CD4-positive, alpha-beta T cell treated with Interferon gamma for 1 hour (primary cell): ENCODE data around the gene PIAS2.
A peak's percentile ranks its signal among the peaks of the same experiment; 100 is the strongest.
"Not testable (repeated sequence)": the region's sequence is repeated elsewhere in the genome, so short reads cannot be mapped to it uniquely, and the experiment has no call there.

ENCODE experiments used
- DNase-seq: peaks from one replicate; pipeline ENCODE4 v3.0.0-alpha.2; 2020

Gene PIAS2

DNA sequence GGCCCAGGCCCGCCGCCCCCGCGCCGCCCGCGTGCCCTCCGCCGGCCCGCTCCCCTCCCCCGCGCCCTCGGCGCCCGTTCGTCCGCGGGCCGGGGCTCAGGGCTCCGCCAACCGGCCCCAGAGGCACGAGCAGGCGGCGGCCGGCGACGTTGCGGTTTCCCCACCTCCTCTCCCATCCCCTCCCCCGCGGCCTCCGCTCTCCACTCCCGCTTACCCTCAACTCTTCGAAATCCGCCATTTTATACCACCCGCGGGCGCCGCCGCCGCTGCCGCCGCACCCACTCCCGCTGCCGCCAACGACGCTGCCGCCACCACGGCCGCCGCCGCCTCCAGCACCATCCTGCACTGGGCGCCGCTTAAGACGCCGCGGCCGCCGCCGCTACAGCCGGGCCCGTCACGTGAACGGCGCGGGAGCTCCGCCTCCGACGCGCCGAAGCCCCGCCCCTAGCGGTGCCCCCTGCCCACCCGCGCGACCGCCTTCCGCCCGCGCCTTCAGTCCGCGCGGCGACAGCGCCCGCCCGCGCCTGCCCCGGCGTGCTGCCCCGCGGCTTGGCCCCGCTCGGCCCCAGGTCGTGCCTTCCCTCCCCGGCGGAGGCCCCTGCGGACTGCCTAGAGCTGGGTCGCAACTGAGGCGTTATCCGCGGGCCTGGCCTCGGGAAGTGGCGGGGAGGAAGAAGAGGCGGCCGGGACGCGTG, at the start of gene PIAS2, which contains the start of gene KATNAL2:
Gene PIAS2 (minus strand): TSS at position 400 of the 695 bp plus-strand sequence. CDS start 162 bp downstream, at position 238.
Gene KATNAL2 (plus strand): TSS at position 495 of the 695 bp plus-strand sequence. CDS start 29,271 bp downstream, outside the sequence.
- peak; percentile 81 for DNase-seq

- DNase-seq, result not testable (repeated sequence)
These were observed 49.0 kb upstream of the PIAS2 start for GRCh38 chr18:46966266-46966665.

GRCh38 chr18:46964579-46965293, 47.4 kb upstream of the PIAS2 start:
- DNase-seq, result not testable (repeated sequence)

DNA sequence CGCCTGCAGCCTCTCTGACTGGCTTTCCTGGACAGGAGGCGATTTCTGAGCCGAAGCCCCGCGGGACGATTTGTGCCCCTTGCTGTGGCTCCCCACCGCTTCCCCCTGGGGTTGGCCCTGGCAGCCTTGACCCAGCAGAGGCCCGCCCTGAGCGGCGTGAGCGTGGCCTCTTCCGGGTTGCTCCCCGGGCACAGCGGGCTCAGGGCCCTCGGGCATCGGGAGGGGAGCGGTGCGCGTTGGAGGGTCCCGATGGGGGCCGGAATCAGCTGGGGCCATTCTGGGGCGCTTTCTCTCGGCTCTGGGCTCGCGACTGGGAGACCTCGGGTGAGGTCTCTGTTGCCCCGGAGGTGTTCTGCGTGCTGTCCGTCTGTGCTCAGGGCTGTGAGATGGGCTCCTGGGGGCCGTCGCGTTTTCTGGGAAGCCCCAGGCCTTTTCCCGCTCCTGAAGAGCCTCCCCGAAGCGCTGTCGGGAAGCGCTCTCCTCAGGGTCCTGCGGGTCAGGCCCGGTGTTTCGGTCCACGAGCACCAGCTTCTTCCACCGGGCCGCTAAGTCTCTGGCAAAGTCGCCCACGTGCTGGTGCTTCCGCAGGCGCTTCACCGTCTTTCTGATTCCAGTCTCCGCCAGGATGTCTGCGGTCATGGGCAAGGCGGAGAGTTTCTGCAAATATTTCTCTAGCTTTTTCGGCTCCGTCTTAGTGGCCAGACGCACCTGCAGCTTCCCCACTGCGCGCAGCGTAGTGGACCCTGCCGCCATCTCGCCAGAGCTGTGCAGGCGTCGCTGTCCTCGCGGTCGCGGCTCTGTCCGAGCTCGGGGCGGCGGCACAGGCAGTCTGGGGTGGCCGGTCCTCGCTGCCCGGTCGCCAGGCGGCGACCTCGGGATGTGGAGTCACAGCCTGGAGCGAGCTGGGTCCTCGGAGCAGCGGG, 46.6 kb upstream of the PIAS2 start:
- not testable (repeated sequence) for DNase-seq

DNA sequence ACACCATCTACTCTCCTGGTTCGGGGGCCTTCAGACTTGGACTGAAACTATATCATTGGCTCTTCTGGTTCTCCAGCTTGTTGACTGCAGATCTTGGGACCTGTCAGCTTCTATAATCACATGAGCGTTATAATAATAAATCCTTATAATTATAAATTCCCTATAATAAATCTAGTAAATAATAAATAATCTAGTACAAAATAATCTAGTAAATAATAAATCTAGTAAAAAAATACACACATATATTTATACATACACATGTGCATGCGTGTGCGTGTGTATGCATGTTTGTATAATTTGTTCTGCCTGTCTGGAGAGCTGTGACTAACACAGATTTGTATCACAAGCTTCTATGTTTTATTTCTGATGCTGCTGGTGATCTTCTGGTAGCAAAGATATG, 40.9 kb upstream of the PIAS2 start:
- no peak for DNase-seq

DNA sequence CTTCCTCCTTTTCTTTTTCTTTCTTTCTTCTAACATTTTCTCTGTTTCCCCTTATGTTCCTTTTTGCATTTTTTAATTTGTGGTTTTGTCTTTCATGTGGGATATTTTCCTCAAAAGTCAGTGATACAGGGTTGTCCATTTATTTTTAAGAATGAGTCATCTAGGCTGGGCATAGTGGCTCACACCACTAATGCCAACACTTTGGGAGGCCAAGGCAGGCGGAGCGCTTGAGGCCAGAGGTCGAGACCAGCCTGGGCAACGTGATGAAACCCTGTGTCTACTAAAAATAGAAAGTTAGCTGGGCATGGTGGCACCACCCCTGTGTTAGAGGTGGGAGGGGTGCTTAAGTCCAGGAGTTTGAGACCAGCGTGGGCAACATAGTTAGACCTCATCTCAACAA, 35.9 kb upstream of the PIAS2 start:
- DNase-seq, result no peak

DNA sequence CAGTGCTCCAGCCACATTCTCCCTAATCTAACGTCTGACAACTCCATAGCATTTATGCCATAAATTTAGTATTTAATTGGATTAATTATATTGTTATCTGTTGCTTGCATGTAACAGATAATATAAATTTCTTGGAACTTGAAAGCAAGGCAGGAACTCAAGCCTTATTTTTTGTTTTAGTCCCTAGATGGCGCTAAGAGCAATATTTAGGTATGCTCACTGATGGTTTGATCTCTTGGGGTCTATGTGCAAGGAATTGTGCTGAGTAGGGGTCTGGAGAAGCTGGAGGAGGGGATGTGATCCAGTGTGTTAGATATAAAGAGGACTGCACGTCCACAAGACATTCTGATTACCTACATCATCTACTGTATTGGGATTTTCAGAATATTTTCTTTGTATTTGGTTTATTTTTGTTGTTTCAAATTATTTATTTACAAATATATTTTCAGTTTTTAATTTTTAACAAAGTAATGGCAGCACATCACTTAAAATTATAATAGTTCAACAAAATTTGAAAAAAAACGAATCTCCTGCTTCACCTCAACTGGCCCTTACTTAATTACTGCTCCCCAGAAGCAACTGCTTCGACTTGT, 32.9 kb upstream of the PIAS2 start:
- no peak for DNase-seq

DNA sequence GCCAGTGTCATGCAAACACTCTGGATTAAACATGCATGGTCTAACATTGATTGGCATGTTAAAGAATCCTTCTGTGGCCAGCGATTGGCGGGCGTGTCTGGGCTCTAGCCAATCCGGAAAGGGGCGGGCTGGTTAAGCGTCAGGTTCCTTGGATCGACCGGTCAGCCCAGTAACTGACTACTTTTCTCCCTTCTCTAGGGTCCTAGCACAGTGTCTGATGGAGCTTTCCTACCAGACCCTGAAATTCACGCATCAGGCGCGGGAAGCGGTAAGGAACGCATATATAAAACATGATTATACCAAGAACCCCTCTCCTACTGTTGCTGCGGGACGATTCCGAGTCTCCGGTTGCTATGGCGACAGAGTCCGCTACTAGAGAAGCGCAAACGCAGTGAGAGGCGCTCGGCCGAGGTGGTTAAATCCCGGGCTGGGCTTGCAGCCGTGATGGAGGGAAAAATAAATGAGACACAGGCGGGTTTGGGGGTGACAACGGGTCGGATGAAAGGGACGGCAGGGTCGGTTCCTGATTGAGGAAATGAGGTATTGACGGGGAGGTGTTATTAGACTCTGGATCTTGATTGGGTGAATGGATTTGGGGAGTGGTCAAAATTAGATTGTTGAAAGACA, 29.5 kb upstream of the PIAS2 start:
- DNase-seq, result peak; percentile 63

GRCh38 chr18:46942646-46943045, 25.3 kb upstream of the PIAS2 start:
- no peak for DNase-seq

DNA sequence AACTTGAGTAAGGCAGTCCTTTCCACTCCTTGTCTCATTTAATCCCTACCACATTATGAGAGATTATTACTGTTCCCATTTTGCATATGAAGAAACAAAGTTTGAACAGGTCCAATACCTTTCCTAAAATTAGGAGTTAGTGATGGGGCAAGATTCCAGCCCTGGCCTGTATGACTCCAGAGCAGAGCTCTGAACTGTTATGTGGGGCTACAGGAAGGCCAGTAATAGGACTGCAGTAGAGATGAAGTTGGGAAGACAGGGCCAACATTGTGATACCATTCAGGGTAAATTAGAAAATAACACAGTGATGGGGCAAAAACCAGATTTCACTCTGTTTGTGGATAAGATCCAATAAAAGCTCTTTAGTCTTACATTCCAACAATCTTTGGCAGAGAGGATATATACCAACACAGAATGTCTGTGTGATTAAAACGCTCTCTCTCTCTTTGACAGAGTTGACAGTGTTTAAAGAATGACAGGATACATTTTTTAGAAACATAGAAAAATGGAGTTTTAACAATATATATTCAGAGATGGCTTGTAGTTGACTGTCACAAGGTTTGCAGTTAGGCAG, 22.8 kb upstream of the PIAS2 start:
- DNase-seq, result no peak

GRCh38 chr18:46939337-46939963, 22.1 kb upstream of the PIAS2 start:
- DNase-seq, result no peak

DNA sequence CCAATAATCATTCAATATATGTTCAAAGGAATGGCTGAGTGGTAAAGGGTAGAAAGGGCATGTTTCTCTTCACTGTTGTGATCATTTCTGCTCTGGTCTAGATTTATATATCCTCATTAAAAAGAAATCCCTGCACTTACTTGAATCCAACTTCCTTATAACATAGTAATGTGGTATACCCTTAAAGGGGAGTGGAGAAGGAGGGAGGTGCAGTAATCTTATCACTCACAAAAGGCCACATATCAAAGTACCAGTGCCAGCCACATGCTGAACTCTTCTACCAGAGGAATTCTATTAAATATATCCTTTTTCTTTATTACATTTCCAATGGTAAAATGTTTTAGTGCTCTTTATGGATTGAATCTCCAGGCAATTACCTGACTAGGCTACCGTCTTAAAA, 3.3 kb upstream of the PIAS2 start:
- DNase-seq, result no peak

GRCh38 chr18:46920067-46920466, 2.8 kb upstream of the PIAS2 start:
- no peak for DNase-seq

GRCh38 chr18:46917803-46918600, 695 bp upstream of the PIAS2 start:
- no peak for DNase-seq

- DNase-seq, result peak; percentile 30
These were observed 678 bp downstream of the PIAS2 start for GRCh38 chr18:46916551-46917107.

GRCh38 chr18:46915800-46916550, 1.3 kb downstream of the PIAS2 start:
- DNase-seq, result no peak

- no peak for DNase-seq
These were observed 6.5 kb downstream of the PIAS2 start for GRCh38 chr18:46910856-46911255.

DNA sequence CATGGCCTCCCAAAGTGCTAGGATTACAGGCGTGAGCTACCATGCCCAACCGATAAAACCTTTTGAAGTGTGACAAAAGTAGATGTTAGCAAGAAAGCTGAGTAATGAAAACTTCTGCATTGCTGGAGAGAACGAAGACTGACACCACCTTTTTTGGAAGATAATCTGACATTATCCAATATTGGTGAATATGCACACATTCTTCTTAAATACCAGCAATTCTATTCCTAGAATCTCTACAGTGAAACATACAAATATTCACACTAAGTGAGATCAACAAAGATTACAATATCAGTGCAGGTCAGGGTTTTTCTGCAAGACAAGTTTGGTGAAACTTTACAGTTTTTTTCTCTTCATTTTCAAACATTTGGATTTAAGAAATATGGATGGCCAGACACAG, 7.8 kb downstream of the PIAS2 start:
- DNase-seq, result no peak

DNA sequence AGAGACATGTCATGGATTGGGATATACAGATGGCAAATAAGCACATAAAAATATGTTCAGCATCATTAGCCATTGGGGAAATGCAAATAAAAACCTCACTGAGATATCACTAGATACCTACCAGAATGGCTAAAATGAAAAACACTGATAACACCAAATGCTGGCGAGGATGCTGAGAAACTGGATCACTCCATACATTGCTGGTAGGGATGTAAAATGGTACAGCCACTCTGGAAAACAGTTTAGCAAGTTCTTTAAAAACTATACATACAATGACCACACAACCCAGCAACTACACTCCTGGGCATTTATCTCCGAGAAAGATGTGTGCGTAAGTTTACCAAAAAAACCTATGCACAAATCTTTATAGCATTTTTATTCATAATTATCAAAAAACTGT, 13.9 kb downstream of the PIAS2 start:
- DNase-seq, result no peak
